Transverse colon (tissue), 4 donors: ENCODE data around the gene CYP4X1.

ENCODE experiments used
- EP300 ChIP-seq: sonication (generic); formaldehyde crosslinking; IDR thresholded peaks from one replicate; pipeline ENCODE4 v1.6.1; 2017; ENCODE audit warnings: antibody characterized with exemption, low read depth
- POLR2A ChIP-seq: fragments of 450-650 bp; IDR thresholded peaks from one replicate; pipeline ENCODE4 v1.6.1; 2016; ENCODE audit warnings: antibody characterized with exemption, mild to moderate bottlenecking, moderate library complexity
- POLR2AphosphoS5 ChIP-seq, 3 donors: sonication (generic); formaldehyde crosslinking; IDR thresholded peaks; one replicate each; pipeline ENCODE4 v1.6.1; 2016; ENCODE audit warnings: antibody characterized with exemption in 3 of 3
- TF ChIP-seq, protein P1 (sequence below), 5 experiments: fragments of 200-600 bp in 3 of 5; fragments of 450-650 bp in 2 of 5; sonication (generic) in 3 of 5; IDR thresholded peaks; 1 replicate in 2 of 5; 2 replicates in 3 of 5; pipeline ENCODE4 v1.5.1; 2016 to 2017; ENCODE audit warnings: antibody characterized with exemption in 5 of 5, inconsistent platforms in 3 of 5, mild to moderate bottlenecking in 2 of 5, moderate library complexity in 1 of 5

DNA sequence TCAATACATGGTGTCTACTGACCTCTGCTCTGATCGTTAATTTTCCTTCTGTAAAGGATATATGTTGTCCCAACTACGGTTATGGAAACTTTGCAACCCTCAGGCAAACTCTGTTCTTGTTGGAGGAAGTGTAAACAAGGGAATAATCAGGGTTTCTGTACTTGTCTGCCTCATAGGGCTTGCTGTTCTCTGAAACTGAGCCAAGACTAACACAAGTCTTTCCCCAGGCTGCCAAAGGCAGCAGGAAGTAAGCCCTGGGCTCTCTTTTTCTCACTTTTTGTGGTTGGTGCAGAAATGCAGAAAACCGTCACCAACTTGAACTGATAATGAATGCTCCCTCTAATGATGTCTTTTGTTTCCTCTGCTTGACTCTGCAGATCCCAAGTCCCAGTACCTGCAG, 7.6 kb downstream of the CYP4X1 start:
- TF ChIP-seq POLR2A (no peak), EP300 (no peak), POLR2AphosphoS5 (IDR thresholded peaks at IDR 0.05) (no peak)
- TF ChIP-seq, protein P1, sequence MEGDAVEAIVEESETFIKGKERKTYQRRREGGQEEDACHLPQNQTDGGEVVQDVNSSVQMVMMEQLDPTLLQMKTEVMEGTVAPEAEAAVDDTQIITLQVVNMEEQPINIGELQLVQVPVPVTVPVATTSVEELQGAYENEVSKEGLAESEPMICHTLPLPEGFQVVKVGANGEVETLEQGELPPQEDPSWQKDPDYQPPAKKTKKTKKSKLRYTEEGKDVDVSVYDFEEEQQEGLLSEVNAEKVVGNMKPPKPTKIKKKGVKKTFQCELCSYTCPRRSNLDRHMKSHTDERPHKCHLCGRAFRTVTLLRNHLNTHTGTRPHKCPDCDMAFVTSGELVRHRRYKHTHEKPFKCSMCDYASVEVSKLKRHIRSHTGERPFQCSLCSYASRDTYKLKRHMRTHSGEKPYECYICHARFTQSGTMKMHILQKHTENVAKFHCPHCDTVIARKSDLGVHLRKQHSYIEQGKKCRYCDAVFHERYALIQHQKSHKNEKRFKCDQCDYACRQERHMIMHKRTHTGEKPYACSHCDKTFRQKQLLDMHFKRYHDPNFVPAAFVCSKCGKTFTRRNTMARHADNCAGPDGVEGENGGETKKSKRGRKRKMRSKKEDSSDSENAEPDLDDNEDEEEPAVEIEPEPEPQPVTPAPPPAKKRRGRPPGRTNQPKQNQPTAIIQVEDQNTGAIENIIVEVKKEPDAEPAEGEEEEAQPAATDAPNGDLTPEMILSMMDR (IDR thresholded peaks at IDR 0.05) = no peak
